Prostate gland (tissue), 2 donors: Measurements from ENCODE around the gene OR52E6.

Source experiments
- CTCF ChIP-seq, 4 experiments: fragments of 200-600 bp in 2 of 4; fragments of 450-650 bp in 2 of 4; sonication (generic) in 2 of 4; IDR thresholded peaks; 1 replicate in 3 of 4; 2 replicates in 1 of 4; pipeline ENCODE4 v1.5.1; 2016 to 2019; ENCODE audit warnings: antibody characterized with exemption in 4 of 4, mild to moderate bottlenecking in 2 of 4, moderate library complexity in 2 of 4
- POLR2A ChIP-seq: fragments of 450-650 bp; IDR thresholded peaks from one replicate; pipeline ENCODE4 v1.6.1; 2016; ENCODE audit warnings: antibody characterized with exemption, mild to moderate bottlenecking
- POLR2AphosphoS5 ChIP-seq: sonication (generic); formaldehyde crosslinking; IDR thresholded peaks from one replicate; pipeline ENCODE4 v1.6.1; 2017; ENCODE audit warnings: antibody characterized with exemption

DNA sequence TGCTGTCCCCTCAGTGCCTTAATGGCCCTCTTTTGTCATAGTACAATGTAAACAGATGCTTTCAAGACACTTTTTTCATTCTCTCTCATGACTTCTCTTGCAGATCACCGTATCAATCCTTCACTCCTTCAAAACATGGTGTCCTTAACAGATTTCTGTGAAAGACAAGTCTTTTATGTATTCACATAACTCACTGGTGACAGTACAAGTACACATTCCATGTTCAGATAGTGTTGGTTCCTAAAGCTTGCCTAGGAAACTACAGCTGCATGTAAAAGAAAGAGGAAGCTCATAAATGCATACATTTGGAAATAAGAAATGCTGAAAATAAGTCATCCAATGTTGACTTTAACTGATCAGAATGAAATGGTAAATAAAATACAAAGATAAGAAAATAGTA is 5.0 kb upstream of the OR52E6 start:
- TF ChIP-seq CTCF (IDR thresholded peaks at IDR 0.05): no peak
- no peak for TF ChIP-seq POLR2A
- TF ChIP-seq POLR2AphosphoS5: no peak
